ENCODE measurements around the gene CALU. TPM values are rescaled to one million over a fixed set of nuclear protein-coding genes. Genes with fewer than 3 reads are reported as not detected.

The CALU gene
- total RNA-seq, 1 donor from 2014 or later = 131 TPM

GRCh38 chr7:128781126-128781525 is 42.0 kb downstream of the CALU start:
- no peaks in the 10 kb centered on the region for H3K9me3 ChIP-seq (ENCODE audit: control insufficient read depth in 3 of 3, low read length in 3 of 3)
- no peak overlapping the region for H3K27ac ChIP-seq (ENCODE audit: low read depth, low read length)
- H3K4me1 ChIP-seq (ENCODE audit: control insufficient read depth in 3 of 3, insufficient read depth in 3 of 3, low read length in 3 of 3) = peaks cover 0 to 11% (median 9%) of the 10 kb centered on the region in 3 donors
- no peak overlapping the region for H3K4me3 ChIP-seq (ENCODE audit: low read length in 3 of 3)
- no peak overlapping the region for H3K9ac ChIP-seq (ENCODE audit: low read depth in 1 of 3, low read length in 3 of 3)
- H3K36me3 ChIP-seq (ENCODE audit: control insufficient read depth in 3 of 3, insufficient read depth in 3 of 3, low read length in 3 of 3) = no peaks in the 10 kb centered on the region
- no peaks in the 10 kb centered on the region for H3K27me3 ChIP-seq (ENCODE audit: control insufficient read depth in 3 of 3, insufficient read depth in 3 of 3, low read length in 3 of 3)

- H3K9ac ChIP-seq (ENCODE audit: low read depth in 1 of 3, low read length in 3 of 3) = no peak overlapping the region
- H3K36me3 ChIP-seq (ENCODE audit: control insufficient read depth in 3 of 3, insufficient read depth in 3 of 3, low read length in 3 of 3) = no peaks in the 10 kb centered on the region
- H3K27ac ChIP-seq (ENCODE audit: low read depth, low read length) = no peak overlapping the region
- no peaks in the 10 kb centered on the region for H3K27me3 ChIP-seq (ENCODE audit: control insufficient read depth in 3 of 3, insufficient read depth in 3 of 3, low read length in 3 of 3)
- no peaks in the 10 kb centered on the region for H3K9me3 ChIP-seq (ENCODE audit: control insufficient read depth in 3 of 3, low read length in 3 of 3)
- peaks cover 0 to 11% (median 9%) of the 10 kb centered on the region in 3 donors for H3K4me1 ChIP-seq (ENCODE audit: control insufficient read depth in 3 of 3, insufficient read depth in 3 of 3, low read length in 3 of 3)
- H3K4me3 ChIP-seq (ENCODE audit: low read length in 3 of 3) = no peak overlapping the region
Measured at GRCh38 chr7:128781851-128782250, 42.7 kb downstream of the CALU start.

- H3K27me3 ChIP-seq (ENCODE audit: control insufficient read depth in 3 of 3, insufficient read depth in 3 of 3, low read length in 3 of 3) = no peaks in the 10 kb centered on the region
- H3K36me3 ChIP-seq (ENCODE audit: control insufficient read depth in 3 of 3, insufficient read depth in 3 of 3, low read length in 3 of 3) = no peaks in the 10 kb centered on the region
- no peak overlapping the region for H3K4me3 ChIP-seq (ENCODE audit: low read length in 3 of 3)
- H3K27ac ChIP-seq (ENCODE audit: low read depth, low read length) = no peak overlapping the region
- H3K9me3 ChIP-seq (ENCODE audit: control insufficient read depth in 3 of 3, low read length in 3 of 3) = no peaks in the 10 kb centered on the region
- H3K4me1 ChIP-seq (ENCODE audit: control insufficient read depth in 3 of 3, insufficient read depth in 3 of 3, low read length in 3 of 3) = peaks cover 0 to 11% (median 9%) of the 10 kb centered on the region in 3 donors
- H3K9ac ChIP-seq (ENCODE audit: low read depth in 1 of 3, low read length in 3 of 3) = no peak overlapping the region
Measured at GRCh38 chr7:128783143-128783861, 44.1 kb downstream of the CALU start.

- no peak overlapping the region for H3K4me3 ChIP-seq (ENCODE audit: low read length in 3 of 3)
- H3K4me1 ChIP-seq (ENCODE audit: control insufficient read depth in 3 of 3, insufficient read depth in 3 of 3, low read length in 3 of 3) = peaks cover 3 to 12% (median 9%) of the 10 kb centered on the region in 3 donors
- no peaks in the 10 kb centered on the region for H3K27me3 ChIP-seq (ENCODE audit: control insufficient read depth in 3 of 3, insufficient read depth in 3 of 3, low read length in 3 of 3)
- no peaks in the 10 kb centered on the region for H3K9me3 ChIP-seq (ENCODE audit: control insufficient read depth in 3 of 3, low read length in 3 of 3)
- no peaks in the 10 kb centered on the region for H3K36me3 ChIP-seq (ENCODE audit: control insufficient read depth in 3 of 3, insufficient read depth in 3 of 3, low read length in 3 of 3)
- H3K9ac ChIP-seq (ENCODE audit: low read depth in 1 of 3, low read length in 3 of 3) = no peak overlapping the region
- H3K27ac ChIP-seq (ENCODE audit: low read depth, low read length) = no peak overlapping the region
Measured at GRCh38 chr7:128785738-128786137, 46.6 kb downstream of the CALU start.

- no peak overlapping the region for H3K27ac ChIP-seq (ENCODE audit: low read depth, low read length)
- H3K4me3 ChIP-seq (ENCODE audit: low read length in 3 of 3) = no peak overlapping the region
- H3K27me3 ChIP-seq (ENCODE audit: control insufficient read depth in 3 of 3, insufficient read depth in 3 of 3, low read length in 3 of 3) = no peaks in the 10 kb centered on the region
- H3K9ac ChIP-seq (ENCODE audit: low read depth in 1 of 3, low read length in 3 of 3) = no peak overlapping the region
- no peaks in the 10 kb centered on the region for H3K9me3 ChIP-seq (ENCODE audit: control insufficient read depth in 3 of 3, low read length in 3 of 3)
- no peaks in the 10 kb centered on the region for H3K36me3 ChIP-seq (ENCODE audit: control insufficient read depth in 3 of 3, insufficient read depth in 3 of 3, low read length in 3 of 3)
- peaks cover 16 to 19% (median 16%) of the 10 kb centered on the region in 3 donors for H3K4me1 ChIP-seq (ENCODE audit: control insufficient read depth in 3 of 3, insufficient read depth in 3 of 3, low read length in 3 of 3)
Measured at GRCh38 chr7:128788446-128789412, 49.6 kb downstream of the CALU start.

- Histone ChIP-seq H3K4me3 (ENCODE audit: low read length in 3 of 3) (peak overlapping the region; percentile 56 to 82 (median 74)), H3K9me3 (ENCODE audit: control insufficient read depth in 3 of 3, low read length in 3 of 3) (no peaks in the 10 kb centered on the region), H3K27ac (ENCODE audit: low read depth, low read length) (no peak overlapping the region), H3K4me1 (ENCODE audit: control insufficient read depth in 3 of 3, insufficient read depth in 3 of 3, low read length in 3 of 3) (peaks cover 16 to 26% (median 26%) of the 10 kb centered on the region in 3 donors), H3K9ac (ENCODE audit: low read depth in 1 of 3, low read length in 3 of 3) (peak overlapping the region; percentile 65 to 77 (median 70)), H3K27me3 (ENCODE audit: control insufficient read depth in 3 of 3, insufficient read depth in 3 of 3, low read length in 3 of 3) (no peaks in the 10 kb centered on the region), H3K36me3 (ENCODE audit: control insufficient read depth in 3 of 3, insufficient read depth in 3 of 3, low read length in 3 of 3) (no peaks in the 10 kb centered on the region)
Measured at GRCh38 chr7:128790315-128791041, 51.3 kb downstream of the CALU start.

GRCh38 chr7:128791121-128791971 is 52.2 kb downstream of the CALU start, which contains the start of gene CCDC136:
CCDC136 (plus strand) TSS chr7:128791968; CDS start chr7:128792412, 444 bp downstream.
- Histone ChIP-seq H3K36me3 (ENCODE audit: control insufficient read depth in 3 of 3, insufficient read depth in 3 of 3, low read length in 3 of 3) (no peaks in the 10 kb centered on the region), H3K4me3 (ENCODE audit: low read length in 3 of 3) (peak within 1 kb of the TSS; percentile 70 to 82 (median 74)), H3K4me1 (ENCODE audit: control insufficient read depth in 3 of 3, insufficient read depth in 3 of 3, low read length in 3 of 3) (peaks cover 16 to 29% (median 28%) of the 10 kb centered on the region in 3 donors), H3K9ac (ENCODE audit: low read depth in 1 of 3, low read length in 3 of 3) (peak within 1 kb of the TSS; percentile 65 to 77 (median 70)), H3K27ac (ENCODE audit: low read depth, low read length) (no peak within 1 kb of the TSS), H3K9me3 (ENCODE audit: control insufficient read depth in 3 of 3, low read length in 3 of 3) (no peaks in the 10 kb centered on the region), H3K27me3 (ENCODE audit: control insufficient read depth in 3 of 3, insufficient read depth in 3 of 3, low read length in 3 of 3) (no peaks in the 10 kb centered on the region)

- Histone ChIP-seq H3K27ac (ENCODE audit: low read depth, low read length) (no peak overlapping the region), H3K4me3 (ENCODE audit: low read length in 3 of 3) (peak overlapping the region; percentile 70 to 82 (median 74)), H3K9me3 (ENCODE audit: control insufficient read depth in 3 of 3, low read length in 3 of 3) (no peaks in the 10 kb centered on the region), H3K27me3 (ENCODE audit: control insufficient read depth in 3 of 3, insufficient read depth in 3 of 3, low read length in 3 of 3) (no peaks in the 10 kb centered on the region), H3K4me1 (ENCODE audit: control insufficient read depth in 3 of 3, insufficient read depth in 3 of 3, low read length in 3 of 3) (peaks cover 16 to 30% (median 28%) of the 10 kb centered on the region in 3 donors), H3K36me3 (ENCODE audit: control insufficient read depth in 3 of 3, insufficient read depth in 3 of 3, low read length in 3 of 3) (no peaks in the 10 kb centered on the region), H3K9ac (ENCODE audit: low read depth in 1 of 3, low read length in 3 of 3) (peak overlapping the region in 2 of 3 donors; percentile 70 to 77)
Measured at GRCh38 chr7:128791972-128792327, 52.8 kb downstream of the CALU start.

Data from skeletal muscle tissue (tissue), 4 donors.